ENCODE measurements around the gene COL6A3. TPM values are rescaled to one million over a fixed set of nuclear protein-coding genes. Genes with fewer than 3 reads are reported as not detected.
A peak's percentile ranks its signal among the peaks of the same experiment; 100 is the strongest.
"Not testable (repeated sequence)": the region's sequence is repeated elsewhere in the genome, so short reads cannot be mapped to it uniquely, and the experiment has no call there.

COL6A3 gene
- total and polyA plus RNA-seq, 3 experiments from 2014 or later, result 0.56 to 9.5 (median 7.0) TPM

DNA sequence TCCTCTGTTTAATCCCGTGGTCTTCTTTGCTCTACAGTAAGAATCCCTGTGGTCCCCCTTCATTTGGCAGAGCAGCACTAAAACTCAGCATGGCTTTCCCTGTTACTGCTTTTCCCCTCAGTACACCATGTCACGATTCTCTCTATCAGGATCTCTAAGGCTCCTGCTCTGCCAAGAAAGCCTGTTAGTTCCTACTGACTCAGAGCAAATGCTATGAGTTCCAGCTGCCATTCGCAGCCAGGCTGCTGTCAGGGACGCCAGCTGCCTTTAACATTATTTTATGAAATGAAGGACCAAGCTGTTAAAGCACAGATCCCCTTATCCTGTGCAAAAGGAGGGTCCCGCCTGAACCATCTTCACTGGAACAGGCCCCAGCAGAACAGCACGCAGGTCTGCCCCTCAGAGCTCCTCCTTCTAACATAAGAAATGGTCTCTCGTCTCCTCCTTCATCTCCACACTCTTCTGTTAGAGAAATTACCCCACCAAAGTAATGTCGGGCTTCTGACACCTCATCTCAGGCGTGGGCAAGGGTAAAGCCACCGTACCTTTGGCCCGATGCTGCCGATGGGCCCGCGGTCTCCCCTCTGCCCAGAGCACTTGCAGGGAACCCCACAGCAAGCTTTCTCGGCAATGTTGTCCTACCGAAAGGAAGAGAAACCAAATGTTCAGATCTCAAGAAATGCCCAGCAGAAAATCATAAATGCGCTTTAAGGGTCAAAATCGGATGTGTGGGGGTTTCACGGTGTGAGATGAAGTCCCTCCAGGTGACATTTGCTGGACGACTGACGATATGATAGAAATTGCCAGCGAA is 52.6 kb downstream of the COL6A3 start:
- Mint-ChIP-seq H3K27ac (peak overlapping the region in 1 of 8 donors; percentile 4), H3K36me3 (no peaks in the 10 kb centered on the region), H3K9me3 (no peaks in the 10 kb centered on the region), H3K4me1 (no peaks in the 10 kb centered on the region), H3K4me3 (no peak overlapping the region), H3K27me3 (no peaks in the 10 kb centered on the region)
- H3K4me3 ChIP-seq (ENCODE audit: low read length), result no peak overlapping the region
- no peaks in the 10 kb centered on the region for H3K27me3 ChIP-seq (ENCODE audit: insufficient read depth, low read length, poor library complexity, severe bottlenecking)
- ChIA-PET POLR2A (no interaction called here), CTCF (no interaction called here)
- H3K9me3 ChIP-seq (ENCODE audit: low read length), result no peaks in the 10 kb centered on the region
- H3K36me3 ChIP-seq (ENCODE audit: insufficient read depth, low read length), result no peaks in the 10 kb centered on the region
- no peak for DNase-seq
- H3K4me1 ChIP-seq (ENCODE audit: insufficient read depth, low read length), result no peaks in the 10 kb centered on the region
- no peak overlapping the region for H3K27ac ChIP-seq (ENCODE audit: low read depth, low read length)

GRCh38 chr2:237359894-237360780 is 53.8 kb downstream of the COL6A3 start:
- Mint-ChIP-seq H3K4me3 (no peak overlapping the region), H3K36me3 (no peaks in the 10 kb centered on the region), H3K27ac (no peak overlapping the region), H3K9me3 (no peaks in the 10 kb centered on the region), H3K4me1 (no peaks in the 10 kb centered on the region), H3K27me3 (no peaks in the 10 kb centered on the region)
- Histone ChIP-seq H3K27ac (ENCODE audit: low read depth, low read length) (no peak overlapping the region), H3K4me1 (ENCODE audit: insufficient read depth, low read length) (no peaks in the 10 kb centered on the region), H3K36me3 (ENCODE audit: insufficient read depth, low read length) (no peaks in the 10 kb centered on the region), H3K27me3 (ENCODE audit: insufficient read depth, low read length, poor library complexity, severe bottlenecking) (no peaks in the 10 kb centered on the region), H3K9me3 (ENCODE audit: low read length) (no peaks in the 10 kb centered on the region), H3K4me3 (ENCODE audit: low read length) (no peak overlapping the region)
- DNase-seq, result no peak
- ChIA-PET POLR2A (no interaction called here), CTCF (interaction anchor here (1.1 kb wide), 1 partner anchor 61 kb away, joined by 3 read pairs; no protein-coding TSS in a partner anchor)

GRCh38 chr2:237359518-237359840 is 54.5 kb downstream of the COL6A3 start:
- Histone ChIP-seq H3K9me3 (ENCODE audit: low read length) (no peaks in the 10 kb centered on the region), H3K36me3 (ENCODE audit: insufficient read depth, low read length) (no peaks in the 10 kb centered on the region), H3K4me1 (ENCODE audit: insufficient read depth, low read length) (no peaks in the 10 kb centered on the region), H3K27me3 (ENCODE audit: insufficient read depth, low read length, poor library complexity, severe bottlenecking) (no peaks in the 10 kb centered on the region), H3K27ac (ENCODE audit: low read depth, low read length) (no peak overlapping the region), H3K4me3 (ENCODE audit: low read length) (no peak overlapping the region)
- Mint-ChIP-seq H3K9me3 (no peaks in the 10 kb centered on the region), H3K36me3 (no peaks in the 10 kb centered on the region), H3K4me3 (no peak overlapping the region), H3K27ac (no peak overlapping the region), H3K4me1 (no peaks in the 10 kb centered on the region), H3K27me3 (no peaks in the 10 kb centered on the region)
- no peak for DNase-seq
- CTCF ChIA-PET, result interaction anchor here (1.1 kb wide), 1 partner anchor 62 kb away, joined by 3 read pairs; no protein-coding TSS in a partner anchor
- POLR2A ChIA-PET, result no interaction called here

DNA sequence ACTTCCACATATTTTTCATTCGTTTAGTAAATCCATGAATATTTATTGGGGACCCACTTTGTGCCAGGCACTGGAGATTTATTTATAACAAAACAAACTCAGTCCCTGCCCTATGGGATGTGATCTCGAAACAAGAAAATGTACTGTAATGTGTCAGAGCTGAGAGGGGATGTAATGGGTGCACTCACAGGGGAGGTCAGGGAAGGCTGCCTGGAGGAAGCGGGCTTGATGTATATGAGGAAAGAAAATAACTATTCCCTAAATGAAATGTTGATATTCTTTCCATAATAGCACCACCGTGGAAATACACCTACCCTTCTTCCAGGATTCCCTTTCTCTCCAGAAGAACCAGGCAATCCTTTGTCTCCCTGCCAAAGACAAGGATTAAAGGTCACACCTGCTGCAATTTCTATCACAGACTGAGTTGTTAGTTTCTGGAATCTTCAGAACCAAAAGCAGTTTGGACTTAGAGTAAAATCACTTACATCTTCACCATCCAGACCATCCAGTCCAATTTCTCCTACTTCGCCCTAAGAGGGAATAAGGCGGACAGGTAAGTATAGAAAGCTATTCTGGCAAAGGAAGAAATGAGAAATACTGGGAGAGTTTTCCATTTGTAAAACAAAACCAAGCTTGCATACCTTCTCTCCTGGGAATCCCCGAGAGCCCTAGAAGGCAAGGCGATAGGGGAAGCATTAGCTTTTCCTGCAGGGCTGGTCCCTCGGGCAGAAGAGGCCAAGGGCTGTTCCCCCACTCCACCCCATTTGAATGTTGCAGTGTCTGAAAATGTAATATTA is 55.0 kb downstream of the COL6A3 start:
- Mint-ChIP-seq H3K27ac (no peak overlapping the region), H3K27me3 (no peaks in the 10 kb centered on the region), H3K4me1 (no peaks in the 10 kb centered on the region), H3K4me3 (no peak overlapping the region), H3K36me3 (no peaks in the 10 kb centered on the region), H3K9me3 (no peaks in the 10 kb centered on the region)
- H3K27me3 ChIP-seq (ENCODE audit: insufficient read depth, low read length, poor library complexity, severe bottlenecking), result no peaks in the 10 kb centered on the region
- no peaks in the 10 kb centered on the region for H3K9me3 ChIP-seq (ENCODE audit: low read length)
- H3K36me3 ChIP-seq (ENCODE audit: insufficient read depth, low read length), result no peaks in the 10 kb centered on the region
- H3K4me1 ChIP-seq (ENCODE audit: insufficient read depth, low read length), result no peaks in the 10 kb centered on the region
- DNase-seq, result no peak
- H3K27ac ChIP-seq (ENCODE audit: low read depth, low read length), result no peak overlapping the region
- no peak overlapping the region for H3K4me3 ChIP-seq (ENCODE audit: low read length)
- ChIA-PET POLR2A (no interaction called here), CTCF (interaction anchor here (1.1 kb wide), 1 partner anchor 63 kb away, joined by 3 read pairs; no protein-coding TSS in a partner anchor)

DNA sequence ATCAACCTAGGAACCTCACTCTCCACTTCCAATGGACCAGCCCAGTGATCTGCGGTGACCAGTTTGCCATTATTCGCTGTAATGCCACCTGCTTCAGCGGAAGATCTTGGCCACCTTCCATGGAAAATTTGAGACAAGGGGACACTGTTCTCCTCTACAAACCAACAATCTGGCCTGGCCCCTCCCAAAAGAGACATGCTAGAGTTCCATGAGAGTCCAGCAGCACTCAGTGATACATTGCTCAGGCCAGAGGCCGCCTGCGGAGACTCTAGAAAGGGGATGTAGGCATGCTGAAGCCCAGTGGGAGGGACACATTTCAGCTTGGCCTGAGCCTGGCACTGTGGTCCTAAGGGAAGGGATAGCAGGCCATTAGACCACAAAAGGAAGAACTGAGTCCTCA is 58.3 kb downstream of the COL6A3 start:
- POLR2A ChIA-PET, result no interaction called here
- Histone ChIP-seq H3K4me3 (ENCODE audit: low read length) (no peak overlapping the region), H3K4me1 (ENCODE audit: insufficient read depth, low read length) (no peaks in the 10 kb centered on the region), H3K27me3 (ENCODE audit: insufficient read depth, low read length, poor library complexity, severe bottlenecking) (no peaks in the 10 kb centered on the region), H3K27ac (ENCODE audit: low read depth, low read length) (no peak overlapping the region), H3K9me3 (ENCODE audit: low read length) (no peaks in the 10 kb centered on the region), H3K36me3 (ENCODE audit: insufficient read depth, low read length) (no peaks in the 10 kb centered on the region)
- Mint-ChIP-seq H3K27ac (no peak overlapping the region), H3K9me3 (no peaks in the 10 kb centered on the region), H3K4me1 (no peaks in the 10 kb centered on the region), H3K36me3 (no peaks in the 10 kb centered on the region), H3K4me3 (no peak overlapping the region), H3K27me3 (no peaks in the 10 kb centered on the region)
- CTCF ChIA-PET, result no interaction called here
- no peak for DNase-seq

- no peaks in the 10 kb centered on the region for H3K4me1 Mint-ChIP-seq
- Histone ChIP-seq H3K27me3 (ENCODE audit: insufficient read depth, low read length, poor library complexity, severe bottlenecking) (no peaks in the 10 kb centered on the region), H3K27ac (ENCODE audit: low read depth, low read length) (no peak overlapping the region), H3K4me3 (ENCODE audit: low read length) (no peak overlapping the region), H3K36me3 (ENCODE audit: insufficient read depth, low read length) (no peaks in the 10 kb centered on the region), H3K9me3 (ENCODE audit: low read length) (no peaks in the 10 kb centered on the region), H3K4me1 (ENCODE audit: insufficient read depth, low read length) (no peaks in the 10 kb centered on the region)
- H3K27me3 Mint-ChIP-seq, result no peaks in the 10 kb centered on the region
- POLR2A ChIA-PET, result no interaction called here
- CTCF ChIA-PET, result no interaction called here
- H3K4me3 Mint-ChIP-seq, result no peak overlapping the region
- no peak overlapping the region for H3K27ac Mint-ChIP-seq
- H3K36me3 Mint-ChIP-seq, result peaks cover 0 to 2% (median 0%) of the 10 kb centered on the region in 3 donors
- no peak for DNase-seq
- no peaks in the 10 kb centered on the region for H3K9me3 Mint-ChIP-seq
Measured at GRCh38 chr2:237354892-237355291, 59.1 kb downstream of the COL6A3 start.

DNA sequence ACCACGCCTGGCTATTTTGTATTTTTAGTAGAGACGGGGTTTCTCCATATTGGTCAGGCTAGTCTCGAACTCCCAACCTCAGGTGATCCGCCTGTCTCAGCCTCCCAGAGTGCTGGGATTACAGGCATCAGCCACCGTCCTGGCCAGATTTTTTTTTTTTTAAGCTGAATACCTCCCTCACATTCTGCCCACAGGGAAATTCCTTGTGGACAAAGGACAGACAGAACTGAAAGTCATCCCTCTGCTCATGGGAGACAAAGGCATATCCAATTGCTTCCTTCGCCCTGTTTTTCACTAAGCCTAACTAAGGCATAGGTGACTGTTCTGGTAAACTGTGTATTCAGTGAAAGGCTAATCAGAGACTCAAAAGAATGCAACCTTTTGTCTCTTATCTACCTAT is 59.8 kb downstream of the COL6A3 start:
- CTCF ChIA-PET, result interaction anchor here (1.1 kb wide), 1 partner anchor 12 kb away, joined by 3 read pairs; no protein-coding TSS in a partner anchor
- H3K4me3 Mint-ChIP-seq; H3K27me3 Mint-ChIP-seq; H3K4me1 ChIP-seq (ENCODE audit: insufficient read depth, low read length); H3K27me3 ChIP-seq (ENCODE audit: insufficient read depth, low read length, poor library complexity, severe bottlenecking); H3K27ac ChIP-seq (ENCODE audit: low read depth, low read length); H3K9me3 Mint-ChIP-seq; H3K9me3 ChIP-seq (ENCODE audit: low read length); H3K4me3 ChIP-seq (ENCODE audit: low read length); DNase-seq; H3K36me3 Mint-ChIP-seq; H3K36me3 ChIP-seq (ENCODE audit: insufficient read depth, low read length); POLR2A ChIA-PET; H3K4me1 Mint-ChIP-seq: not testable (repeated sequence)
- peak overlapping the region in 1 of 8 donors; percentile 45 for H3K27ac Mint-ChIP-seq

- Mint-ChIP-seq H3K27ac (peak overlapping the region in 1 of 8 donors; percentile 35), H3K36me3 (peaks cover 0 to 3% (median 0%) of the 10 kb centered on the region in 3 donors), H3K4me3 (no peak overlapping the region), H3K9me3 (no peaks in the 10 kb centered on the region), H3K27me3 (no peaks in the 10 kb centered on the region), H3K4me1 (no peaks in the 10 kb centered on the region)
- no peaks in the 10 kb centered on the region for H3K27me3 ChIP-seq (ENCODE audit: insufficient read depth, low read length, poor library complexity, severe bottlenecking)
- no peak overlapping the region for H3K27ac ChIP-seq (ENCODE audit: low read depth, low read length)
- no peaks in the 10 kb centered on the region for H3K36me3 ChIP-seq (ENCODE audit: insufficient read depth, low read length)
- no peaks in the 10 kb centered on the region for H3K4me1 ChIP-seq (ENCODE audit: insufficient read depth, low read length)
- no peaks in the 10 kb centered on the region for H3K9me3 ChIP-seq (ENCODE audit: low read length)
- DNase-seq, result no peak
- CTCF ChIA-PET, result interaction anchor here (0.9 to 1.1 kb wide), 2 partner anchors 11 to 68 kb away, joined by 3 read pairs; no protein-coding TSS in a partner anchor
- POLR2A ChIA-PET, result no interaction called here
- no peak overlapping the region for H3K4me3 ChIP-seq (ENCODE audit: low read length)
Measured at GRCh38 chr2:237353215-237353614, 60.7 kb downstream of the COL6A3 start.
